Endothelial cell of umbilical vein (primary cell): Measurements from ENCODE around the gene P3H2. TPM values are rescaled to one million over a fixed set of nuclear protein-coding genes. Genes with fewer than 3 reads are reported as not detected.

Experiments used
- BruUV-seq: library from RNA; stranded (reverse); fragments of 400-500 nt; replicated peaks from 2 replicates; lab custom pipeline; 2021; lab: Mats Ljungman, UMichigan
- CTCF ChIA-PET: fragments of 300-600, 350-600 bp; sonication (Branson Sonifier 250); formaldehyde crosslinking; loops from one replicate; lab custom pipeline; 2021; ENCODE audit warnings: antibody characterized with exemption, inconsistent platforms; lab: Charles Lee
- POLR2A ChIA-PET: fragments of 300-600, 350-600 bp; sonication (Branson Sonifier 250); formaldehyde crosslinking; loops from one replicate; lab custom pipeline; 2021; ENCODE audit warnings: antibody characterized with exemption, inconsistent platforms; lab: Charles Lee
- DNase-seq: peaks from one replicate; pipeline ENCODE4 v3.0.0-alpha.2; 2011; ENCODE audit warnings: low read depth, low spot score
- FAIRE-seq: peaks from 2 replicates; lab custom pipeline; 2011; peaks lifted over from hg19 to GRCh38; lab: Jason Lieb, UNC
- H2AFZ ChIP-seq: 2 replicates; pipeline ENCODE4 v1.6.0; 2012; ENCODE audit warnings: low read depth, low read length, control low read depth, inconsistent platforms
- H3K27ac ChIP-seq: 2 replicates; pipeline ENCODE4 v1.5.1; 2011; ENCODE audit warnings: low read depth, mild to moderate bottlenecking, control low read depth, low read length, moderate library complexity; ENCODE audit not compliant: insufficient read depth
- H3K27me3 ChIP-seq, 2 experiments: 2 replicates each; pipeline versions ENCODE4 v1.6.0 to v1.6.1; 2011; ENCODE audit warnings: low read length in 2 of 2, mixed read lengths in 1 of 2; ENCODE audit not compliant: control insufficient read depth in 2 of 2, insufficient read depth in 2 of 2
- H3K36me3 ChIP-seq, 2 experiments: 2 replicates in 1 of 2; 3 replicates in 1 of 2; pipeline ENCODE4 v1.5.1; 2011; ENCODE audit warnings: low read length in 2 of 2, mild to moderate bottlenecking in 1 of 2, moderate library complexity in 1 of 2; ENCODE audit not compliant: control insufficient read depth in 2 of 2, insufficient read depth in 2 of 2; ENCODE audit errors: extremely low read depth in 1 of 2
- H3K4me1 ChIP-seq: 3 replicates; pipeline ENCODE4 v1.5.1; 2011; ENCODE audit warnings: mild to moderate bottlenecking, low read length; ENCODE audit not compliant: control insufficient read depth, insufficient read depth; ENCODE audit errors: extremely low read depth
- H3K4me2 ChIP-seq: 2 replicates; pipeline ENCODE4 v1.6.1; 2011; ENCODE audit warnings: low read length, control low read depth, mixed read lengths; ENCODE audit not compliant: insufficient read depth
- H3K4me3 ChIP-seq, 3 experiments: fragments of 200-600 bp in 1 of 3; sonication (generic), shearing (Covaris generic) in 1 of 3; replicated peaks in 1 of 3; 2 replicates each; pipeline ENCODE4 v1.5.1; 2011 to 2016; ENCODE audit warnings: control low read depth in 3 of 3, low read length in 3 of 3, mild to moderate bottlenecking in 2 of 3, inconsistent platforms in 1 of 3, low read depth in 1 of 3, moderate library complexity in 1 of 3; ENCODE audit not compliant: insufficient read depth in 1 of 3
- H3K79me2 ChIP-seq: 2 replicates; pipeline ENCODE4 v1.6.0; 2012; ENCODE audit warnings: low read length, inconsistent platforms; ENCODE audit not compliant: control insufficient read depth, insufficient read depth
- H3K9ac ChIP-seq: replicated peaks from 2 replicates; pipeline ENCODE3; 2011; ENCODE audit warnings: low read length, control low read depth; ENCODE audit not compliant: insufficient read depth; ENCODE audit errors: extremely low read depth
- H3K9me1 ChIP-seq: replicated peaks from 3 replicates; pipeline ENCODE4 v1.6.0; 2011; ENCODE audit warnings: mild to moderate bottlenecking, low read length; ENCODE audit not compliant: control insufficient read depth, insufficient read depth; ENCODE audit errors: extremely low read depth
- H3K9me3 ChIP-seq: replicated peaks from 2 replicates; pipeline ENCODE4 v1.5.1; 2012; ENCODE audit warnings: low read length, inconsistent platforms; ENCODE audit not compliant: control insufficient read depth, insufficient read depth
- H4K20me1 ChIP-seq: replicated peaks from 2 replicates; pipeline ENCODE3; 2011; ENCODE audit warnings: mild to moderate bottlenecking, low read length; ENCODE audit not compliant: control insufficient read depth, insufficient read depth; ENCODE audit errors: extremely low read depth
- EZH2 ChIP-seq: IDR thresholded peaks from 2 replicates; pipeline ENCODE4 v1.6.1; 2012; ENCODE audit warnings: borderline replicate concordance, low read depth, mild to moderate bottlenecking, moderate library complexity, low read length, inconsistent platforms; ENCODE audit not compliant: severe bottlenecking
- FOS ChIP-seq: IDR thresholded peaks from 2 replicates; pipeline ENCODE4 v1.6.1; 2011; ENCODE audit warnings: mild to moderate bottlenecking, low read length, moderate library complexity, borderline replicate concordance; ENCODE audit not compliant: insufficient read depth
- GATA2 ChIP-seq: IDR thresholded peaks from 2 replicates; pipeline ENCODE4 v1.7.0; 2011; ENCODE audit warnings: low read depth, mild to moderate bottlenecking, moderate library complexity, mixed read lengths, low read length; ENCODE audit not compliant: insufficient read length, insufficient read depth
- JUN ChIP-seq: IDR thresholded peaks from 2 replicates; pipeline ENCODE4 v1.6.1; 2011; ENCODE audit warnings: borderline replicate concordance, low read depth; ENCODE audit not compliant: insufficient read length, insufficient read depth
- POLR2AphosphoS5 ChIP-seq: IDR thresholded peaks from 2 replicates; pipeline ENCODE4 v1.6.1; 2012; ENCODE audit warnings: low read depth, mild to moderate bottlenecking, control low read depth, low read length, moderate library complexity; ENCODE audit not compliant: insufficient read depth
- dilution Hi-C: fragments of 300-500 bp; cut with MboI; formaldehyde crosslinking; loops from one replicate; pipeline ENCODE4 v1.15.0; 2019; ENCODE audit warnings: low sequenced_read_pairs; ENCODE audit not compliant: extremely low pct_ligation_motif_present
- intact Hi-C: fragments of 100-400 bp; cut with micrococcal nuclease; formaldehyde crosslinking; loops from one replicate; pipeline ENCODE4 v1.10.0; 2022
- polyA plus RNA-seq, 4 experiments: library from polyadenylated mRNA; depleted of rRNA in 3 of 4; stranded (reverse) in 3 of 4; unstranded in 1 of 4; fragments of >200 nt; gene quantifications; 2 replicates each; pipeline versions ENCODE4 v1.2.1 to v1.2.3, GENCODE V29; 2011 to 2012; ENCODE audit warnings: missing spikeins in 1 of 4
- total RNA-seq: library from RNA; stranded (reverse); gene quantifications from 2 replicates; pipeline ENCODE4 v1.2.3, GENCODE V29; 2021
- TF ChIP-seq, protein P1 (sequence below): IDR thresholded peaks from 2 replicates; pipeline ENCODE4 v1.6.1; 2011; ENCODE audit not compliant: insufficient read depth, insufficient read length
- TF ChIP-seq, protein P2 (sequence below), 2 donors: IDR thresholded peaks; 1 replicate in 1 of 2; 2 replicates in 1 of 2; pipeline ENCODE4 v1.5.1; 2011; ENCODE audit warnings: low read length in 2 of 2, mild to moderate bottlenecking in 2 of 2, moderate library complexity in 2 of 2, control low read depth in 1 of 2, inconsistent platforms in 1 of 2, low read depth in 1 of 2; ENCODE audit not compliant: insufficient read depth in 1 of 2; ENCODE audit errors: extremely low read depth in 1 of 2

The P3H2 gene
- total and polyA plus RNA-seq, 2 donors (not counting 3 experiments of a cell fraction or from before 2014, with no cell fraction given) = 6.6 to 6.8 TPM

DNA sequence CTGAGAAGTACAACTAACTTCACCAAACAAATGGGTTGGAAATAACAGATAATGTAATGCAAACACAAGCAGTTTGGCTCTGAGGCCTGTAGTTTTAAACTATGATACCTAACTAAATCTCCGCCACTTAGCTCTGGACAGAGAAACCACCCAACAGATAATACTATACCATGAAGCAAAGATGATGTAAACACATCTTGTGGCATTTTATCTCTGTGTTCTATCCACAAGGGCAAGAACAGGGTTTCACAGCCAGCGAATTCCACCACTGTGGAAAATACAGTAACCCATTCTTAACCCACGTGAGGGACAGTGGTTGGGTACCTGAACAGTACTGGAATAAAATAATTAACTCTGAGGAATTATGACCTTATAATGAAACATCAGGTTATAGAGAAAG is 93.6 kb downstream of the P3H2 start:
- H3K4me3 ChIP-seq = no peak overlapping the region
- POLR2A ChIA-PET = no interaction called here
- no peak overlapping the region for H3K27ac ChIP-seq
- intact Hi-C loops (loop anchor here (10.0 kb wide), 1 partner anchor 538 kb away; no protein-coding TSS in a partner anchor), dilution Hi-C loops (no loop called here)
- BruUV-seq = no TSS peak
- no peaks in the 10 kb centered on the region for H3K9me1 ChIP-seq
- H3K9ac ChIP-seq = no peak overlapping the region
- no peak overlapping the region for H2AFZ ChIP-seq
- H3K36me3 ChIP-seq = no peaks in the 10 kb centered on the region
- CTCF ChIA-PET = no interaction called here
- H3K79me2 ChIP-seq = no peaks in the 10 kb centered on the region
- no peak for DNase-seq
- H3K4me2 ChIP-seq = no peak overlapping the region
- peaks cover 15% of the 10 kb centered on the region for H3K4me1 ChIP-seq
- H3K9me3 ChIP-seq = no peaks in the 10 kb centered on the region
- FAIRE-seq = no peak
- no peaks in the 10 kb centered on the region for H3K27me3 ChIP-seq
- TF ChIP-seq JUN (no peak), FOS (no peak), EZH2 (no peak), POLR2AphosphoS5 (no peak), GATA2 (no peak)
- TF ChIP-seq, protein P1, sequence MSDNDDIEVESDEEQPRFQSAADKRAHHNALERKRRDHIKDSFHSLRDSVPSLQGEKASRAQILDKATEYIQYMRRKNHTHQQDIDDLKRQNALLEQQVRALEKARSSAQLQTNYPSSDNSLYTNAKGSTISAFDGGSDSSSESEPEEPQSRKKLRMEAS = no peak
- TF ChIP-seq, protein P2, sequence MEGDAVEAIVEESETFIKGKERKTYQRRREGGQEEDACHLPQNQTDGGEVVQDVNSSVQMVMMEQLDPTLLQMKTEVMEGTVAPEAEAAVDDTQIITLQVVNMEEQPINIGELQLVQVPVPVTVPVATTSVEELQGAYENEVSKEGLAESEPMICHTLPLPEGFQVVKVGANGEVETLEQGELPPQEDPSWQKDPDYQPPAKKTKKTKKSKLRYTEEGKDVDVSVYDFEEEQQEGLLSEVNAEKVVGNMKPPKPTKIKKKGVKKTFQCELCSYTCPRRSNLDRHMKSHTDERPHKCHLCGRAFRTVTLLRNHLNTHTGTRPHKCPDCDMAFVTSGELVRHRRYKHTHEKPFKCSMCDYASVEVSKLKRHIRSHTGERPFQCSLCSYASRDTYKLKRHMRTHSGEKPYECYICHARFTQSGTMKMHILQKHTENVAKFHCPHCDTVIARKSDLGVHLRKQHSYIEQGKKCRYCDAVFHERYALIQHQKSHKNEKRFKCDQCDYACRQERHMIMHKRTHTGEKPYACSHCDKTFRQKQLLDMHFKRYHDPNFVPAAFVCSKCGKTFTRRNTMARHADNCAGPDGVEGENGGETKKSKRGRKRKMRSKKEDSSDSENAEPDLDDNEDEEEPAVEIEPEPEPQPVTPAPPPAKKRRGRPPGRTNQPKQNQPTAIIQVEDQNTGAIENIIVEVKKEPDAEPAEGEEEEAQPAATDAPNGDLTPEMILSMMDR (IDR thresholded peaks at IDR 0.05; ENCODE audit: extremely low read depth in 1 of 2, insufficient read depth in 1 of 2, low read depth in 1 of 2, low read length in 2 of 2) = no peak
- H4K20me1 ChIP-seq = no peaks in the 10 kb centered on the region
